ENCODE measurements around the gene CCDC117. TPM values are rescaled to one million over a fixed set of nuclear protein-coding genes. Genes with fewer than 3 reads are reported as not detected.

The CCDC117 gene
- total and polyA plus RNA-seq, 12 donors = 5.9 to 15.0 (median 11.2) TPM

DNA sequence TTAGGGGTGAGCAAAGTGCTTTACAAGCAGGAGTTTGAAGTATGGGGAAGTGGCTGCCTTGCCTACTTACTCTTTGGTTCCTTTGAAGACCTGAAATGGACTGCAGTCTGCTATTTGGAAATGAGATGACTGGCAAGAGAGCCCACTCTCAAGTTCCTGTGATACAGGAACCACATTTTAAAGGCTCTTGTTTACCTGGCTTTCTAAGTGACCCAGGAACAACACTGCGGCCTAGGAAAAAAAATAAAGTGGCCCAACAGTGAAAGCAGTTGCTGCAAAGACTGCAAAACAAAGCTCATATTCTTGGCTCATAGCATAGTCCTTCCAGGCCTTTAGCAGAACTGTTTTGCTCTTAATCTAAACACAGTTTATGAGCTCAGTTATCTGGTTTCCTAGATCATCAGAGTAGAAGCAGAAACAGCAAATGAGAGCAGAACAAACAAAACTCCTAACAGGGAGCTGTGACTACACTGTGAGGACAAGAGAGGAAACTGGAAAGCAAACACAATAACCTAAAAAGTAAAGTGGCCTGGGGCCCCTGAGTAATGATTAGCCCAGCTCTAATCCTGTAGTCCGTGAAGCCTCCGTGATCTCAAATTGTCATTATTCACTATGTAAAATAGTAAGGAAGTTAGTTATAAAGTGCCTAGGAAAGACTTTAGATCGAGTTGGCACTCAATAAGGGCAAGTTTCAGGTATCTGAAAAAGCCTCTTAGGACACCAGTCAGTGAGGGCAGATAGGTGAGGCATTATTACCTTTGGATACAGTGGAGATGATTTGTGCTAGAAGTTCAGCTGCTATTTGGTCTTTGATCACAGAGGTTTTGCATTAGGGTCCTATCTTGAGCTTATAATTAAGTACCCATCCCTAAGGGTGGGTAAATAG, 11.5 kb downstream of the CCDC117 start:
- no peak overlapping the region for H3K27ac ChIP-seq
- DNase-seq = no peak
- no peak for TF ChIP-seq CTCF (IDR thresholded peaks at IDR 0.05)
- 95 to 97% methylated on average over 4 of the region's 4 CpGs for WGBS, 2 donors
- intact Hi-C loops (cut with DNase I) = no loop called here
- H3K4me1 ChIP-seq = peaks cover 0 to 21% (median 9%) of the 10 kb centered on the region in 9 donors
- no peak overlapping the region for H3K4me3 ChIP-seq
- ATAC-seq = no peak
- H3K27me3 ChIP-seq = no peaks in the 10 kb centered on the region
- peaks cover 0 to 96% (median 61%) of the 10 kb centered on the region in 9 donors for H3K36me3 ChIP-seq
- H3K9me3 ChIP-seq = no peaks in the 10 kb centered on the region

DNA sequence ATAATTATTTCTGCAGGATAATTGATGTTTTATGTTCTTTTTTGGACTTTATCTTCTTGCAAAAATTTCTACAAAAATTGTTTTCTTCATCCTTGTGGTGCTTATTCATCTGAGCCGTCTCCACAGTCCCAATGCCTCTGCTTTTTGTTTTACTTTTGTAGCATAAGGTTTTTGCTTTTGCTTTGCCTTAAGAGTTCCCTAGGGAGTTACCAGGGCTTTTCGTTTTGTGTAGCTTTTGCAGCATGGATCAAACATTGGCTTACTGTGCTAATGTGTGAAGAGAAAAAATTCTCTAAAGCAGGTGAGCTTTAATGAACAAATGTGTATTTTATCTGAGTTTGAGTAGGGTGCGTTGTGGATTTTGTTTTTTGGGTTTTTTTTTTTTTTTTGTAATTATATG, 16.1 kb downstream of the CCDC117 start:
- no peak for TF ChIP-seq CTCF (IDR thresholded peaks at IDR 0.05)
- ATAC-seq (no peak), DNase-seq (no peak)
- Histone ChIP-seq H3K4me3 (no peak overlapping the region), H3K27me3 (no peaks in the 10 kb centered on the region), H3K36me3 (peaks cover 0 to 86% (median 48%) of the 10 kb centered on the region in 9 donors), H3K27ac (no peak overlapping the region), H3K4me1 (peaks cover 0 to 22% (median 0%) of the 10 kb centered on the region in 9 donors), H3K9me3 (no peaks in the 10 kb centered on the region)
- WGBS, 2 donors = 58 to 71% methylated on average over 3 of the region's 3 CpGs
- intact Hi-C loops (cut with DNase I) = no loop called here

DNA sequence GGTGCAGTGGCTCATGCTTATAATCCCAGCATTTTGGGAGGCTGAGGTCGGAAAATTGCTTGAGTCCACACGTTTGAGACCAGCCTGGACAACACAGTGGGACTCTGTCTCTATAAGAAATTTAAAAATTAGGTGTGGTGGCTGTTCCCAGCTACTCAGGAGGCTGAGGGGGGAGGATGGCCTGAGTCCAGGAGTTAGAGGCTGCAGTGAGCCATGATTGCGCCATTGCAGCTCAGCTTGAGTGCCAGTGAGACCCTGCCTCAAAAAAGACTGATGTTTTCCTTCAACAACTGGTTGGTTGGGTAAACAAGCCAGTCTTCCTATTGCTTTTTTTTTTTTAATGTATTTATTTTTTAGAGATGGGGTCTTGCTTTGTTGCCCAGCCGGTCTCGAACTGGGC, 18.6 kb downstream of the CCDC117 start:
- TF ChIP-seq CTCF (IDR thresholded peaks at IDR 0.05) = no peak
- ATAC-seq (no peak), DNase-seq (no peak)
- Histone ChIP-seq H3K27me3 (no peaks in the 10 kb centered on the region), H3K4me3 (no peak overlapping the region), H3K4me1 (peaks cover 3 to 46% (median 17%) of the 10 kb centered on the region in 9 donors), H3K9me3 (no peaks in the 10 kb centered on the region), H3K36me3 (peaks cover 0 to 86% (median 43%) of the 10 kb centered on the region in 9 donors), H3K27ac (peak overlapping the region in 2 of 10 donors; percentile 11 to 14)
- intact Hi-C loops (cut with DNase I) = loop anchor here in 1 of 10 donors (5.0 kb wide), 1 partner anchor 36 kb away; no protein-coding TSS in a partner anchor
- 95 to 99% methylated on average over 5 of the region's 5 CpGs for WGBS, 2 donors

DNA sequence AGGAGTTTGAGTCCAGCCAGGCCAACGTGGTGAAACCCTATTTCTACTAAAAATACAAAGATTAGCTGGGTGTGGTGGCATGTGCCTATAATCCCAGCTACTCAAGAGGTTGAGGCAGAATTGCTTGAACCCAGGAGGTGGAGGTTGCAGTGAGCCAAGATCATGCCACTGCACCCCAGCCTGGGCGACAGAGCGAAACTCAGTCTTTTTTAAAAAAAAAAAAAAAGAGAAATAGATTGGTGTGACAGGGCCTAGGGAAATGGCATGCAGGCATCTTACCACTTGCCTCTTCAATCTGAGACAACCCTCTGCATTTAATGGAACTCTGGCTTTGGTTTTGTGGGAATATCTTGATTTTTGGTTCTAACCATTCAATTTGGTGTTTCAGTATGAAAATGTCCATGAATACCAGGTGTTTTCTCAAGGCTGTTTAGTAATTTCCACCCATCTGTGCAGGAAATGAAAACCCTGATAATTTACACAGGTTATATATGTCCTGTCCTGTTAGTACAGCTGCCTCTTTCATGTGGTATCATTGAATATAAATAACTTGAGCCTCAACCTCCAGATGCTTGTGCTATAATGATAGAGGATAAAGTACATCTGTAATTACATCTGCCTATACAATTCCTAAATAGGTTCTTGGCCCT, 19.5 kb downstream of the CCDC117 start:
- Histone ChIP-seq H3K27ac (peak overlapping the region in 1 of 10 donors; percentile 32), H3K9me3 (no peaks in the 10 kb centered on the region), H3K4me1 (peaks cover 3 to 54% (median 26%) of the 10 kb centered on the region in 9 donors), H3K36me3 (peaks cover 0 to 86% (median 43%) of the 10 kb centered on the region in 9 donors), H3K4me3 (no peak overlapping the region), H3K27me3 (no peaks in the 10 kb centered on the region)
- intact Hi-C loops (cut with DNase I) = loop anchor here in 1 of 10 donors (5.0 kb wide), 1 partner anchor 35 kb away; no protein-coding TSS in a partner anchor
- WGBS, 2 donors = 71 to 73% methylated on average over 3 of the region's 3 CpGs
- no peak for DNase-seq
- TF ChIP-seq CTCF (IDR thresholded peaks at IDR 0.05) = no peak
- no peak for ATAC-seq
